NT2/D1 (cell line): ENCODE measurements around the gene CA14.

Experiments
- YY1 ChIP-seq: IDR thresholded peaks from 2 replicates; pipeline ENCODE4 v1.6.1; 2011; ENCODE audit not compliant: insufficient read length, insufficient read depth
- ZNF274 ChIP-seq: IDR thresholded peaks from 2 replicates; pipeline ENCODE4 v1.6.1; 2011; ENCODE audit warnings: mild to moderate bottlenecking, low read depth, low read length

- TF ChIP-seq ZNF274 (no peak), YY1 (no peak)
These were observed 31.1 kb upstream of the CA14 start for GRCh38 chr1:150226486-150226885.
